ENCODE results near the gene ATP13A5. TPM values are rescaled to one million over a fixed set of nuclear protein-coding genes. Genes with fewer than 3 reads are reported as not detected.

Gene ATP13A5
- total RNA-seq, 1 donor from 2014 or later = not detected

DNA sequence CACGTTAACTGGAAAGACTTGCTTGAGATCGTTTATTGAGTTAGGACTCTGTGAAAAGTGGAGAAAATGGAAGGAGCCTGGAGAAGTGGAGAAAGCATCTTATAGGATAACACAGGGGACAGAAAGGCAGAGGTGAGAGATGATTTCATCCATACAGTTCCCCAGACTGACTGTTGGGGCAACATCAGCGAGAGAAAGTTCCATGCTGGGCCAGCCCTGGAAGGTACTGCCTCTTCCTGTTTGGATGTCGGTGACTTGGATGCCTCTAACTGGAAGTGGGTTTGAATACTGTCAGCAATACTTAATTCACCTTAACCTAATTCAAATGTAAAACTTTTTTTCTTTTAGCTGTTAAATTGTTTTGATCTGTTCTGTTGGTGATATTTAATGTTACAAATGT, 32.3 kb downstream of the ATP13A5 start:
- H3K36me3 Mint-ChIP-seq = no peaks in the 10 kb centered on the region
- no peak overlapping the region for H3K4me3 Mint-ChIP-seq
- TF ChIP-seq, protein P1, sequence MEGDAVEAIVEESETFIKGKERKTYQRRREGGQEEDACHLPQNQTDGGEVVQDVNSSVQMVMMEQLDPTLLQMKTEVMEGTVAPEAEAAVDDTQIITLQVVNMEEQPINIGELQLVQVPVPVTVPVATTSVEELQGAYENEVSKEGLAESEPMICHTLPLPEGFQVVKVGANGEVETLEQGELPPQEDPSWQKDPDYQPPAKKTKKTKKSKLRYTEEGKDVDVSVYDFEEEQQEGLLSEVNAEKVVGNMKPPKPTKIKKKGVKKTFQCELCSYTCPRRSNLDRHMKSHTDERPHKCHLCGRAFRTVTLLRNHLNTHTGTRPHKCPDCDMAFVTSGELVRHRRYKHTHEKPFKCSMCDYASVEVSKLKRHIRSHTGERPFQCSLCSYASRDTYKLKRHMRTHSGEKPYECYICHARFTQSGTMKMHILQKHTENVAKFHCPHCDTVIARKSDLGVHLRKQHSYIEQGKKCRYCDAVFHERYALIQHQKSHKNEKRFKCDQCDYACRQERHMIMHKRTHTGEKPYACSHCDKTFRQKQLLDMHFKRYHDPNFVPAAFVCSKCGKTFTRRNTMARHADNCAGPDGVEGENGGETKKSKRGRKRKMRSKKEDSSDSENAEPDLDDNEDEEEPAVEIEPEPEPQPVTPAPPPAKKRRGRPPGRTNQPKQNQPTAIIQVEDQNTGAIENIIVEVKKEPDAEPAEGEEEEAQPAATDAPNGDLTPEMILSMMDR (IDR thresholded peaks at IDR 0.05; ENCODE audit: unreplicated experiment) = no peak
- H3K27ac Mint-ChIP-seq = no peak overlapping the region
- no peak for DNase-seq (ENCODE audit: low spot score in 2 of 2, unreplicated experiment in 2 of 2)
- no peaks in the 10 kb centered on the region for H3K9me3 Mint-ChIP-seq
- H3K27me3 Mint-ChIP-seq (ENCODE audit: low read depth) = peaks cover 2% of the 10 kb centered on the region
- peaks cover 7% of the 10 kb centered on the region for H3K4me1 Mint-ChIP-seq

GRCh38 chr3:193345431-193345830, 33.1 kb downstream of the ATP13A5 start:
- TF ChIP-seq, protein P1 (IDR thresholded peaks at IDR 0.05; ENCODE audit: unreplicated experiment) = no peak
- Mint-ChIP-seq H3K36me3 (no peaks in the 10 kb centered on the region), H3K27ac (no peak overlapping the region), H3K4me3 (no peak overlapping the region), H3K27me3 (ENCODE audit: low read depth) (peaks cover 2% of the 10 kb centered on the region), H3K4me1 (peaks cover 7% of the 10 kb centered on the region), H3K9me3 (no peaks in the 10 kb centered on the region)
- DNase-seq (ENCODE audit: low spot score in 2 of 2, unreplicated experiment in 2 of 2) = no peak

- Mint-ChIP-seq H3K4me1 (peaks cover 7% of the 10 kb centered on the region), H3K4me3 (no peak overlapping the region)
Measured at GRCh38 chr3:193344486-193344885, 34.1 kb downstream of the ATP13A5 start.

DNA sequence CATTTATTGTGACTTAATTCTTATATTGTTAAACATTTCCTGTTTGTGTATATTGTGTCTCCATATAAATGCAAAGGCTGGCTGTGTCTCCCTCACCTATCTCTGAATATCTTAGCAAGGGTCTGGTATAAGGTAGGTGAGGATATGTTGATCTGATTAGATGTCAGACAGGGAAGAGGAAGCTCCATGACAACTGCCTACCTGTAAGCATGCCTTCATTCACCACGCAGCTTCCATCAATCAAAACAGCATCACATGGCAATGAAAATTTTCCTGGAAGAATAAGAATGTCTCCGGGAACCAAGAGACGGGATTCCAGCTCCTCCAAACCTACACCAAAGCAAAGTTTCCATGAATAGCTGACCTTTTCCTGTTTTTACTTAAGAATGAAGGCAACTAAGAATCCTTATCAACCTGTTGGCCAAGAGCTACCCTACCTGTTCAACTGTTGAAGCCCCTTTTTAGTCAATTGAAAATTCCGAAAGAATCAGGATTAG, 34.8 kb downstream of the ATP13A5 start:
- H3K9me3 Mint-ChIP-seq = no peaks in the 10 kb centered on the region
- TF ChIP-seq, protein P1 (IDR thresholded peaks at IDR 0.05; ENCODE audit: unreplicated experiment) = no peak
- no peak overlapping the region for H3K4me3 Mint-ChIP-seq
- no peaks in the 10 kb centered on the region for H3K36me3 Mint-ChIP-seq
- no peak for DNase-seq (ENCODE audit: low spot score in 2 of 2, unreplicated experiment in 2 of 2)
- H3K27me3 Mint-ChIP-seq (ENCODE audit: low read depth) = peaks cover 8% of the 10 kb centered on the region
- H3K27ac Mint-ChIP-seq = no peak overlapping the region
- H3K4me1 Mint-ChIP-seq = peaks cover 7% of the 10 kb centered on the region

More at GRCh38 chr3:193344486-193344885, 34.1 kb downstream of the ATP13A5 start:
- H3K9me3 Mint-ChIP-seq = no peaks in the 10 kb centered on the region
- TF ChIP-seq, protein P1 (IDR thresholded peaks at IDR 0.05; ENCODE audit: unreplicated experiment) = no peak
- no peak overlapping the region for H3K27ac Mint-ChIP-seq
- H3K36me3 Mint-ChIP-seq = no peaks in the 10 kb centered on the region
- H3K27me3 Mint-ChIP-seq (ENCODE audit: low read depth) = peaks cover 2% of the 10 kb centered on the region
- DNase-seq (ENCODE audit: low spot score in 2 of 2, unreplicated experiment in 2 of 2) = no peak

DNA sequence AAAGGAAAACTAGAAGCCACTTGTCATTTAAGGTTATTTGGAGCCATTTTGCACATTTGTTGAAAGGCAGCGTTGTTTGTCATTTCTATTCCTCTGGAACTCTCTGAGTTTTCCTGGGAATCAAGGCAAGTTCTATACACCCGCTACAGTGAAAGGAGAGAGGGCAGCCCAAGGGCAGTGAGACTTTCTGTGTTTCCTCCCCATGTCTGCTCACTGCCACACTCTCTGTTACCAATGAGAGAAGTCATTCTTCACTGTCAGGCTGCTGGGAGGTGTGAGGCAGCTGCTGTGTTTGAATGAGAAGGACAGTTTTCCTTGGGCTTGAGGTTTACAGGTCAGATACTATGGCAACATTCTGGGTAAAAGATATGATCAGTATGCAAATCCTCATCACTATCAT, 36.0 kb downstream of the ATP13A5 start:
- H3K4me3 Mint-ChIP-seq = no peak overlapping the region
- H3K4me1 Mint-ChIP-seq = peaks cover 6% of the 10 kb centered on the region
- TF ChIP-seq, protein P1 (IDR thresholded peaks at IDR 0.05; ENCODE audit: unreplicated experiment) = no peak
- no peaks in the 10 kb centered on the region for H3K36me3 Mint-ChIP-seq
- H3K9me3 Mint-ChIP-seq = no peaks in the 10 kb centered on the region
- H3K27ac Mint-ChIP-seq = no peak overlapping the region
- H3K27me3 Mint-ChIP-seq (ENCODE audit: low read depth) = peaks cover 14% of the 10 kb centered on the region
- DNase-seq (ENCODE audit: low spot score in 2 of 2, unreplicated experiment in 2 of 2) = no peak

GRCh38 chr3:193335031-193335430, 43.5 kb downstream of the ATP13A5 start:
- DNase-seq (ENCODE audit: low spot score in 2 of 2, unreplicated experiment in 2 of 2) = no peak
- TF ChIP-seq, protein P1 (IDR thresholded peaks at IDR 0.05; ENCODE audit: unreplicated experiment) = no peak
- H3K4me1 Mint-ChIP-seq = no peaks in the 10 kb centered on the region

More at GRCh38 chr3:193335031-193335430, 43.5 kb downstream of the ATP13A5 start:
- Mint-ChIP-seq H3K27me3 (ENCODE audit: low read depth) (peaks cover 13% of the 10 kb centered on the region), H3K4me3 (no peak overlapping the region), H3K9me3 (no peaks in the 10 kb centered on the region), H3K27ac (no peak overlapping the region), H3K36me3 (no peaks in the 10 kb centered on the region)

Data from mesothelial cell of epicardium (in vitro differentiated cells).